Esophagus squamous epithelium (tissue), 4 donors: ENCODE data around the gene RPS13.

ENCODE experiments used
- CTCF ChIP-seq, 6 experiments: fragments of 450-650 bp in 4 of 6; fragments of 200-600 bp in 2 of 6; sonication (generic) in 2 of 6; IDR thresholded peaks; one replicate each; pipeline ENCODE4 v1.5.1; 2016 to 2019; ENCODE audit warnings: antibody characterized with exemption in 6 of 6, mild to moderate bottlenecking in 4 of 6, moderate library complexity in 4 of 6
- POLR2A ChIP-seq, 4 donors: fragments of 450-650 bp; IDR thresholded peaks; one replicate each; pipeline ENCODE4 v1.6.1; 2017; ENCODE audit warnings: antibody characterized with exemption in 4 of 4, mild to moderate bottlenecking in 4 of 4, moderate library complexity in 3 of 4

- TF ChIP-seq CTCF (IDR thresholded peaks at IDR 0.05) (no peak), POLR2A (IDR thresholded peaks at IDR 0.05) (no peak)
Measured at GRCh38 chr11:17102462-17102861, 25.0 kb upstream of the RPS13 start.
